C4-2B (cell line): Measurements from ENCODE around the gene AUTS2.

Experiments
- H3K27ac ChIP-seq: fragments of 450-650 bp; 2 replicates; pipeline ENCODE4 v1.5.1; 2017
- CTCF ChIP-seq: fragments of 450-650 bp; conservative IDR thresholded peaks from 2 replicates; pipeline ENCODE4 v1.5.1; 2017; ENCODE audit warnings: mild to moderate bottlenecking
- ZFX ChIP-seq: fragments of 450-650 bp; IDR thresholded peaks from 2 replicates; pipeline ENCODE4 v1.6.1; 2017

The AUTS2 gene

GRCh38 chr7:70474639-70475234, 876.5 kb downstream of the AUTS2 start:
- no peak for TF ChIP-seq ZFX

GRCh38 chr7:70477036-70478010, 879.0 kb downstream of the AUTS2 start:
- no peak overlapping the region for H3K27ac ChIP-seq

More at GRCh38 chr7:70474639-70475234, 876.5 kb downstream of the AUTS2 start:
- H3K27ac ChIP-seq, result no peak overlapping the region

GRCh38 chr7:70479153-70480021, 881.1 kb downstream of the AUTS2 start:
- no peak for TF ChIP-seq CTCF
- TF ChIP-seq ZFX, result no peak
- H3K27ac ChIP-seq, result no peak overlapping the region

More at GRCh38 chr7:70477036-70478010, 879.0 kb downstream of the AUTS2 start:
- TF ChIP-seq CTCF, result no peak
- TF ChIP-seq ZFX, result no peak

- no peak overlapping the region for H3K27ac ChIP-seq
- TF ChIP-seq CTCF (no peak), ZFX (no peak)
Observed at GRCh38 chr7:70480927-70481569, 882.8 kb downstream of the AUTS2 start.

- TF ChIP-seq ZFX, result no peak
- no peak for TF ChIP-seq CTCF
- no peak overlapping the region for H3K27ac ChIP-seq
Observed at GRCh38 chr7:70481570-70482123, 883.4 kb downstream of the AUTS2 start.

- H3K27ac ChIP-seq, result no peak overlapping the region
- no peak for TF ChIP-seq CTCF
Observed at GRCh38 chr7:70484255-70484654, 886.0 kb downstream of the AUTS2 start.

- no peak overlapping the region for H3K27ac ChIP-seq
- TF ChIP-seq CTCF, result no peak
- no peak for TF ChIP-seq ZFX
Observed at GRCh38 chr7:70486977-70487376, 888.7 kb downstream of the AUTS2 start.
